Measurements from ENCODE around the gene PHACTR4.
"Not testable (repeated sequence)": the region's sequence is repeated elsewhere in the genome, so short reads cannot be mapped to it uniquely, and the experiment has no call there.

Gene PHACTR4

GRCh38 chr1:28505406-28506187 lies 136.1 kb downstream of the PHACTR4 start, which contains the start of gene RCC1:
TSS of gene RCC1 (plus strand) at chr1:28506043. CDS start at chr1:28529867, 23,824 bp downstream.
- DNase-seq: peak; percentile 98

DNA sequence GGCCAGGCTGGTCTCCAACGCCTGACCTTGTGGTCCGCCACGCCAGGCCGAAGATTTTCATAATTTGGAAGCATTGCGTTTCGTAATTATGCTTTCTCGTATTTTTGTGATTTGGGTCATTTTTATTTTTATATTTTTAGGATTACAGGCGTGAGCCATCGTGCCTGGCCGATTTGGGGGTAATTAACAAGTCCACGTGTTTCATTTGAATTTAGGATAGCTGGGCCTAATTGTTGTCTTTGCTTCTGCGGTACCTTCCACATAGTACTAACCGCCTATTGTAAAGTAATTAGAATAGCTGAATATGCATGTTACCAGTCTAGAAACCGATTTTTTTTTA lies 137.3 kb downstream of the PHACTR4 start:
- DNase-seq: no peak

- DNase-seq: no peak
Observed at GRCh38 chr1:28507247-28507645, 137.7 kb downstream of the PHACTR4 start.

- DNase-seq: no peak
Observed at GRCh38 chr1:28507646-28508434, 138.3 kb downstream of the PHACTR4 start.

- DNase-seq: no peak
Observed at GRCh38 chr1:28508435-28508754, 138.9 kb downstream of the PHACTR4 start.

- DNase-seq: no peak
Observed at GRCh38 chr1:28509705-28510272, 140.2 kb downstream of the PHACTR4 start.

DNA sequence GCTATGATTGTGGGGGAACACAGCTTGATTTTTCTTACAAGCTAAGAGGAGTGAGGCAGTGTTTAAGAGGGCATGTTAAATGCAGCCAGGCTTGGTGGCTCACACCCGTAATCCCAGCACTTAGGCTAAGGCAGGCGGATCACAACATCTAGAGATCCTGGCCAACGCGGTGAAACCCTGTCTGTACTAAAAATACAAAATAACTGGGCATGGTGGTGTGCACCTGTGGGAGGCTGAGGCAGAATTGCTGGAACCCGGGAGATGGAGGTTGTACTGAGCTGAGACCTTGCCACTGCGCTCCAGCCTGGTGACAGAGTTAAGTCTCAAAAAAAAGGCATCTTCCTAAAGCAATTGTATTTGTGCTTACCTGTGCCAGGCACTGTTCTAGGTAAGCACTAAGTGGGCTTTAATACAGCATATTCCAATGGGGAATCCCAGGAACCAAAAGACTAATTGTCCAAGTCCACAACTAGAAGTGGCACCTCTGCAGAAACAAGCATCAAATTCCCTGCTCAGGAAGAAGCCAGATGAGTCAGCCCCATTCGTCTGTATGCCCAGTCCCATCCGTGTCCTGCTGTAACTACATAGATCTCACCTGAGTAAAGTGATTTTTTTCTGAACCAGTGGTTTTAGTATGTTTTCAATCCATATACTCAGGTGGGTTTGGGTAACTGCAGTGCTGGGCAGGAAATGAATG lies 140.9 kb downstream of the PHACTR4 start:
- no peak for DNase-seq

DNA sequence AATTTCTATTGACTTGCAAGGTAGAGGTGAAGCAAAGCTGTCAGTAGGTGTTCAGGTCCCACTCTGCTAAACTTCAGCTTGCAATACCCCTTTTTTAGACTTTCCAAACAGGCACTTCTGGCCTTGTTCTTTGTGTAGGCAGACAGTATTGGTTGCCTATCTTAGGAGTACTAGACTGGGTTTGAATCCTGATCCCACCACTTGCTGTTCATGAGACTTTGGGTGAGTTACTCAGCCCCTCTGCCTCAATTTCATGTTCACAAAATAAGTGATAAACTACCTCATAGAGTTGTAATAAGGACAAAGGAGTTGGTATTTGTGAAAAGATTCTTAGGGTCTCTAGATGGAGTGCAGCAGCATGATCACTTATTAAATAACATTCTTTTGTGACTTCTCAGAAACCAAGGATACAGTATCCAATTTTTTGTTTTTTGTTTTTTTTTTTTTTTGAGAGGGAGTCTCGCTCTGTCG lies 141.5 kb downstream of the PHACTR4 start:
- DNase-seq: no peak

GRCh38 chr1:28512058-28512611 lies 142.6 kb downstream of the PHACTR4 start:
- no peak for DNase-seq

DNA sequence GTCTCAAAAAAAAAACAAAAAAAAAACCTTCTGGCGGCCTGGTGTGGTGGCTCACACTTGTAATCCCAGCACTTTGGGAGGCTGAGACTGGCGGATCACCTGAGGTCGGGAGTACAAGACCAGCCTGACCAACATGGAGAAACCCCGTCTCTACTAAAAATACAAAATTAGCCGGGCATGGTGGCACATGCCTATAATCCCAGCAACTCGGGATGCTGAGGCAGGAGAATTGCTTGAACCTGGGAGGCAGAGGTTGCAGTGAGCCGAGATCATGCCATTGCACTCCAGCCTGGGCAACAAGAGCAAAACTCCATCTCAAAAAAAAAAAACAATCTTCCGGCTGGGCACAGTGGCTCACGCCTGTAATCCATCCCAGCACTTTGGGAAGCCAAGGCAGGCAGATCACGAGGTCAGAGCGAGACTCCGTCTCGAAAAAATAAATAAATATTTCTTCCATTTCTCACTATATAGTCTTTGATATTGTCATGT lies 144.9 kb downstream of the PHACTR4 start:
- not testable (repeated sequence) for DNase-seq

DNA sequence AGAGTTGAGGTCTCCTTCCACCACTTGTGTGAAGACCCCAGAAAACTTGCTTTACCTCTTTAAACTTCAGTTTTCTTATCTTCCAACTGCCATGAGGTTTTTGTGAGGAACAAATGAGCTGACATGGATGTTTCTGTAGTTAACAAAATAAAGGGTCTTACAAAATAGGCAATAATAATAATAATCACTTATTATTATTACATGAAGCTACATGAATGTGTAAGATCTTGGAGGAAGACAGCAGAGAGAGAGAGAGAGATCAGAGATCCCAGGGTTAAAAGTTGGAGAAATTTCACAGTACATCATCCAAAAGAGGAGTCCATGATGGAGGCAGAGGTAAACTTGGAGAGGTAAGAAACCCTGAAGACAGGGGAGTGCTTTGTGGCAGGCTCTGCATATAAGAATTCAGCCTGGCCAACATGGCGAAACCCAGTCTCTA lies 147.0 kb downstream of the PHACTR4 start:
- DNase-seq: no peak

DNA sequence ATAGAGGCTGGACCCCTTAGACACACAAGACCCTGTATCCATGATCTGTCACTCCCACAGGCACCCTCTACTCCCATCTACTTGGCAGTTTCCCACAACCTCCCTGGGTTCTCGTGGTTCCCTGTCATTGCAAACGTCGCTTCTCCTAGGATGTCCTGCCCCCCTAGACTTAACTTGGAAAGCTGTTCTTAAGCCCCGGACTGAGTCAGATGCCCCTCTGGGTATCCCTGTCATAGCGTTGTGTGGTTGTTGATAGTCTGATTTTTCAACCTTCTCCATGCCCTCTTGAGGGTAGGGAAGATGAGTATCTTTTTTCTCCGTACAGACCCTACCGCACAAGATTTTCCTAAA lies 148.1 kb downstream of the PHACTR4 start:
- DNase-seq: no peak

DNA sequence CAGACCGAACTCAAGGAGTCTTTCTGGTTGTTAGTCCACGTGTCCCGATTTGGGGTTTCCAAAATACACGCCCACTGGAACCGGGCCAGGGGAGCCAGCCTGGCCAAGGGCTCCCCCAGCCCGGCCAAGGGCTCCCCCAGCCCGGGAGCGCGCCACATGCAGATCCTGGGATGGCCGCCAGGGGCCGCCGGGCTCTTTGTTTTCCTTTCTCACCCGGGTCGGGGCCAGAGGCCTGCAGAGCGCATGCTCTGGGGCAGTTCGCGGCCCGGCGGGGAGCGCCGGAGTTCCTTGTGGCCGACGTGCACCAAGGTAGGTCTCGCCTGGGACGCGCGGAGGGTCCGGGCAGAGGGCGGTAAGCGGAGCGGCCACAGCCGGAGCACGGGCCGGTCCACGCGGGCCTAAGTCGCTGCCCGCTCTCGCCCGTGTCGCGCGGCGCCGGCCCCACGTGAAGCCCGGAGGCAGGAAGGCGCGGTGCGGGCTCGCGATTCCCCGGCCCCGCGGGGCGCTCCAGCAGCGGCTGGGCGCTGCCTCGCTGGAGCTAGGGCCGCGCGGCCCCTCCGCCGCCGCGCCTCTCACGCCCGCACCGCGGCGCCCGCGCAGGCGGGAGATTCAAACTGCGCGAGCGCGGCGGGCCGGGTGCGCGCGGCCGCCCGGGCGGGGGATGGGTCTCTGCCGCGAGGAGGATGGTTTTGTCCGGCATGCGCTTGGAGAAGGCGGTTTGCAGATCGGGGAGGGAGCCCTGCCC lies 148.6 kb downstream of the PHACTR4 start:
- DNase-seq: peak; percentile 88

DNA sequence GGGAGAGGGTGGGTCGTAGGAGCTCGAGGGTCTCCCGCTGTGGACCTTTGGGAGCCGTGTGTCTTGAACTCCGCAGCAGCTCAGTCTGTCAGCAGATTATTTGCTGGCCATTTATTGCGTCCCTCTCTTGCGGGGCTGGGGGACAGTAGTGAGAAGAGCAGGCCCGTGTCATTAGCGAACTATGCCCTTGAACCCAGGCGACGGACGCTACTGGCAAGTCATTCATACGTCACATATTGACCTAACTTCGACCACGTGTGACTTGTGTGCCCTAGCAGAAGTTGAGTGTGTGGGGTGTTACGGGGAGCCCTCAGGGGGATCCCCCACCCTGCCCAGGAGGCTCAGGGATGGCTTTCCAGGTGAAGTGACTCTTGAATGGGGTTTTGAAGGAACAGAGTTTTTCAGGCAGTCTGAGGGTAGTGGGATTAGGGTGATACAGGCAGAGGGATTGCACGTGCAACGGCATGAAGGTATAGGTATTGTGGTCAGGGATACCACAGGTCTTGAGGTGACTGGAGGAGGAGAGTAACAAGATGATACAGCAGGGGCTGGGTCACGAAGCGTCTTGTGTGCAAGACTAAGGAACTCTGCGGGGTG lies 149.3 kb downstream of the PHACTR4 start:
- DNase-seq: peak; percentile 41

GRCh38 chr1:28519946-28520725 lies 150.6 kb downstream of the PHACTR4 start:
- no peak for DNase-seq

- DNase-seq: not testable (repeated sequence)
Observed at GRCh38 chr1:28520796-28521195, 151.3 kb downstream of the PHACTR4 start.

GRCh38 chr1:28521502-28522164 lies 152.1 kb downstream of the PHACTR4 start:
- no peak for DNase-seq

GRCh38 chr1:28522537-28522936 lies 153.0 kb downstream of the PHACTR4 start:
- DNase-seq: not testable (repeated sequence)

- DNase-seq: not testable (repeated sequence)
Observed at GRCh38 chr1:28525002-28525642, 155.6 kb downstream of the PHACTR4 start.

DNA sequence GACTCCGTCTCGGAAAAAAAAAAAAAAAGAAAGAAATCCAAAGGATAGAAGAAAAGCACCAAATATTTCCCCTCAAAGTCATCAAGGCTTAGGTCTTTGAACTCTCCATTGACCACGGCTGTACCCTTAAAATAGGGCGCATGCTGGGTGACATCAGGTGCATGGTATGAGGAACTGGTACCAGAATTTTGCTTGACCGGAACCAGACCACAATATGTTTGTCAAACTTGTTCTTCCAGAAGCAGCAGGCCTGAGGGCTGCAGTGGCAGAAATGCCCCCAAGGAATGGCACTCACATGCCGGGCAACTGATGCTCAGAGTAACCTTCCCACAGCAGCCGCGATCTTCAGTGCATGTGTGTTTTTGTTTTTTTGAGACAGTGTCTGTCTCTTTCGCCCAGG lies 157.3 kb downstream of the PHACTR4 start:
- DNase-seq: no peak
